ENCODE data around the gene ERC2.

ERC2 gene

GRCh38 chr3:55942868-55943267, 525.4 kb downstream of the ERC2 start:
- no peak for DNase-seq (ENCODE audit: low read depth in 1 of 2, low spot score in 1 of 2)

GRCh38 chr3:55939287-55939686, 529.0 kb downstream of the ERC2 start:
- DNase-seq (ENCODE audit: low read depth in 1 of 2, low spot score in 1 of 2), result no peak

- DNase-seq (ENCODE audit: low read depth in 1 of 2, low spot score in 1 of 2), result no peak
Observed at GRCh38 chr3:55937301-55937700, 531.0 kb downstream of the ERC2 start.

DNA sequence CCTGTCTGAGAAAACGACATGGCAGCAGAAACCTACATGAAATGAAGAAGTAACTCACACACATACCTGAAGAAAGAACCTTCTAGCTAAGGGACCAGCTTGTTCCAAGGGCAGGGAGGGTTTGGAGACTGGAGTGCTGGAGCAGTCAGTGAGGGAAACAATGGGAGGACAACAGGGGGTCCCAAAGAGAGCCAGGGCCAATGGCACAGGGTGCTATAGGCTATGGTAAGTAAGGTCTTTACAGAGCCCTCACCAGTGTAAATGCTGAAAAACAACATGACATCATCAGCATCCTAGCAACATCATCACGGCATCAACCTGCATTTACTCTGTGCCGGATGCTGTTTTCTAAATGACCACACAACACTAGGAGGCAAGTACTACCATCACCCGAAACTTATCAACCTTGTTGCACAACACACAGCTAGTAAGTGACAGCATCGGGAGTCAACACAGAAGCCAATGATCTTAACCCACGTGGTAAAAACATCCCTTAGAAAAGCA, 531.7 kb downstream of the ERC2 start:
- no peak for DNase-seq (ENCODE audit: low read depth in 1 of 2, low spot score in 1 of 2)

DNA sequence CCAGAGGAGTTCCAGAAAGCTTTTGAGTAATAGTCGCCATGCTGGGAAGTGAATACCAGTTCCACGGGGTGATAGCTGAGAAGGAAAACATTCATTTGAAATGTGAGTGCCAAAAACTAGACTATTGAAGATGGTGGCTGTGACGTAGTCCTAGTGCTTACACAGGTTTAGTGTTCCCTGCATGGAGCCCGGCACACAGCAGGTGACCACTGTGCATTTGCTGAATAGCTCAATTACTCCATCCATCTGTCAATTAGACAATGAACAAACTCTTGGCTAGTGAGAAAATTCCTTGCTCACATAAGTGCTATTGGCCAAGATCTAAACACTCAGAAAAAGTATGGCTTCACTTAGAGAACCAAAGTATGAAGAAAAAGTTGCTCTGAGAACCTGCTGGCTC, 533.0 kb downstream of the ERC2 start:
- DNase-seq (ENCODE audit: low read depth in 1 of 2, low spot score in 1 of 2), result no peak

DNA sequence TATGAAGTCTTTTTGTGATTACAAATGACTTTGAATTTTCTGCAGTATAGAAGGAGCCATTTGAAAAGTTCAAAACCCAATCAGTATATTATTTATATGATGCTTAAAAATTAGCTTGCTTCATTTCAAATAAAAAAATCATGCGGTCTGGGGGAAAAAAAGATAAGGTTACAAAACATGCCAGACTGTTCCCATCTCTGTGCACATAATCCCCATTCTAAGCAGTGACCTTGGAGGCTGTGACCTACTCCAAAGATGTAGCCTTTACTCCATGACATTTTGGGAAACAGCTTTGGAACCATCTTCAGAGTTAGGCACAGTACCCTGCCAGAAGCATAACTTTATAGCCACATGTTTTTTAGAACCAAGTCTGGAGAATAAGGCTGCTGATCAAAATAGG, 533.5 kb downstream of the ERC2 start:
- DNase-seq (ENCODE audit: low read depth in 1 of 2, low spot score in 1 of 2), result no peak

GRCh38 chr3:55929154-55929869, 539.0 kb downstream of the ERC2 start:
- no peak for DNase-seq (ENCODE audit: low read depth in 1 of 2, low spot score in 1 of 2)

DNA sequence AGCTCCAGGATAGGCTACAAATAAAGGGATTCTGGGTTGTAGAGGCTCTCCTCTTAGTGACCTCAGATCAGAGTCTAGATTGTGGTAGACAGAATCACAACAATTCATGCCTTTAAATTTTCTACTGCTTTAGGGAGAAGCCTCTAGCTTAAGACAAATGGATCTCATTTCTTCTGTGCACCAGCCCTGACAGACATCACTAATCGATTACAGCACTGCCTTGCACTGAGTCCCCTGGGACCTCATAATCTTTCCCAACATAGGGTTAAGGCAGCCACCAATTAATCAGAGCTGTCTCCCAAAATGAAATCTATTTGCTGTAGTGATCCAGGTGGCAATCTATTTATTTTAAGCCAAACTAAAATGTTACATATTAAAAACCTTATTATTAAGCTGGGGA, 544.6 kb downstream of the ERC2 start:
- DNase-seq (ENCODE audit: low read depth in 1 of 2, low spot score in 1 of 2), result no peak

GRCh38 chr3:55923207-55923606, 545.1 kb downstream of the ERC2 start:
- DNase-seq (ENCODE audit: low read depth in 1 of 2, low spot score in 1 of 2), result no peak

DNA sequence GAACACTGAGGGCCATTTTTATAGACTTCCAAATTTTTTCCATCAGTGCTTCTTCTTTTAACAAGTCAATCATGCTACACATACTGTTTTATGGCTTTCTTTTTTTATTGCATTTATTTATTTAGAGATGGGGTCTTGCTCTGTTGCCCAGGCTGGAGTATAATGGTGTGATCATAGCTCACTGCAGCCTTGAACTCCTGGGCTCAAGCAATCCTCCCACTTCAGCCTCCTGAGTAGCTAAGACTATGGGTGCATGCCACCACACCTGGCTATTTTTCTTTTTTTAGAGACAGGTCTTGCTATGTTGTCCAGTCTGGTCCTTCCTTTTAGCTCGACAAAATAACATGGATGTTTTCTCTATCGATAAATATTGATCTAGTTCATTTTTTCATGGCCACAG, 555.4 kb downstream of the ERC2 start:
- no peak for DNase-seq (ENCODE audit: low read depth in 1 of 2, low spot score in 1 of 2)

GRCh38 chr3:55911266-55911665, 557.0 kb downstream of the ERC2 start:
- no peak for DNase-seq (ENCODE audit: low read depth in 1 of 2, low spot score in 1 of 2)

GRCh38 chr3:55910543-55910942, 557.7 kb downstream of the ERC2 start:
- DNase-seq (ENCODE audit: low read depth in 1 of 2, low spot score in 1 of 2), result no peak

- DNase-seq (ENCODE audit: low read depth in 1 of 2, low spot score in 1 of 2), result no peak
Observed at GRCh38 chr3:55909373-55909772, 558.9 kb downstream of the ERC2 start.

GRCh38 chr3:55907616-55908015, 560.7 kb downstream of the ERC2 start:
- no peak for DNase-seq (ENCODE audit: low read depth in 1 of 2, low spot score in 1 of 2)

DNA sequence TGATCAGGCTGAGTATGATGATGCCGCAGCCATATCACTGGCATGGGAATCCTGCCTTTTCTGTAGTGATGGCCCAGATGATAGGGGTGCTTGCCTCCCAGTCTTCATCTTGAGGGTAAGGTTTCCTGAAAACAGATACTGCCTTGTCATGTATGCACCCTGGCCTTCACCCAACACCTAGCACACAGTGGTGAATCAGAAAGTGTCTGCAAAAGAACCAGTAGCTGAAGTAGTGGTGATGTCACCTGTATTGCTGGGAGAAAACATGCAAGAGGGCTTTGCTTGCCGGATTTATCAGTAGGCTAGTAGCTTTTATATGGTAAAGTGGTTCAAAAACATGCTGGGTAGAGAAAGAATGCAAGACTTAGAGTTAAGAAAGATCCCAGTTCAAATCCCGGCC, 561.4 kb downstream of the ERC2 start:
- no peak for DNase-seq (ENCODE audit: low read depth in 1 of 2, low spot score in 1 of 2)

DNA sequence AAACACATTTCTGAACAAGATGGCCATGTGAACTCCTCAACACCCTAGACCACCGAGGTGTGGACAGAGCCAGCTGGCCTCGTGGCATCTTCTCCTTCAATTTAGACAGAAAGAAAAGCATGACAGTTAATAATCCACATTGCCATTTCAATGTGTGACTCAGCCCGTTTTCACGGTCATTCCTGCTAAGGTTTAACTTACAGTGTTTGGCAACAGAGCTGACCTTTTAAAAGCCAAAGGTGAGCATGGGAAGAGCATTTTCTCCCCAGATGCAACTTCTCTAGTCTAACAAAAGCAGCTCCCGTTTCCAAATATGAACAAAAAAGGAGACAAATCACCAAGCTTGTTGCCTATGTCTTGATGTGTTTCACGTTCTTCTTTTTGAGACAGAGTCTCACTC, 563.6 kb downstream of the ERC2 start:
- DNase-seq (ENCODE audit: low read depth in 1 of 2, low spot score in 1 of 2), result no peak

DNA sequence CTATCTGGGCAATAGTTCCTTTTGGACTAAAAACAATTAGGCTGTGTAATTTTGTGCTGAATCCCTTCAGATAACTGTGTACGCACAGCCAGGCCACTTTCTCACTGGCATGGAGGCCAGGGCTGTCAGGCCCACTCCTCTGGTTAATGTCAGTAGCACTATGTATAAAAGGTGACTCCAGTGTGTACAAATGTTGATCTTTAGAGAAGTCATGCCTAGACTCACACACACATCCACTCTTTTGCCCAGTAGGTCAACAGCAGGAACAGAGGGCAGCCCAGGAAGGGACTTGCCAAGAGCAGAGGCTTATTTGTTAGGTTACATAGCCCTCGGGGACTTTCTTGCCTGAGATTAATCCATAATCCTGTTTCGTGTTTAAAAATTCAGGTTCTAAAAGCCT, 564.6 kb downstream of the ERC2 start:
- no peak for DNase-seq (ENCODE audit: low read depth in 1 of 2, low spot score in 1 of 2)

DNA sequence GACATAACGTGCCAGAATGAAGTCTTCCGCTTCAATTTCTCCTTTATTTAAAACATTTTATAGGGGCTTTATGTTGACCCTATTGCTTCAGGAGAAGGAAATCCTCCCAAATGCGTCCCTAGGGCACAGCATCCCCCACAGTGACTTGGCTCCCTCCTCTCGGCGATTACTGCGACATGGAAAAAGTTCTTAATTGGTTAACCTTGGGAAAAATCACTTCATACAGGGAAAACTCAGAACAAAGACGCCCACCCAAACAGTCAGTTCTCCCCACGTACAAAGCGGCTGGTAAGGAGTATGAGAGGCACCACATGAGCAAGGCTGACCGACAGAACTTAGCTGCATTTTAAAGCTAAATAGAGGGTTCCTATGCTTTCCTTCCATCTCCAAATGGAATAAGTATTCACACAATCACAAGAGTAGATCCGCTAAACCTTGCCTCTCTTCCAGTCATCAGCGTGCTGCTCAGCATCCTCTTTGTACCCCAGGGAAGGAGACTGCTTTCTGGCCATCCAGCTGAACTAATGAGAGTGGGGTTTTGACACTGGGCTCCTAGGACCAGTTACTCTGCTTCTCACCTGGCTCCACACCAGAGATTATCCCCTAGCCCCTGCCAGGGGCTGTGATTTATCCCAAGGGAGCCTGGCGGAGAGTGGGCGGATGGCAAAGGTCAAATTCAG, 565.9 kb downstream of the ERC2 start:
- DNase-seq (ENCODE audit: low read depth in 1 of 2, low spot score in 1 of 2), result no peak

DNA sequence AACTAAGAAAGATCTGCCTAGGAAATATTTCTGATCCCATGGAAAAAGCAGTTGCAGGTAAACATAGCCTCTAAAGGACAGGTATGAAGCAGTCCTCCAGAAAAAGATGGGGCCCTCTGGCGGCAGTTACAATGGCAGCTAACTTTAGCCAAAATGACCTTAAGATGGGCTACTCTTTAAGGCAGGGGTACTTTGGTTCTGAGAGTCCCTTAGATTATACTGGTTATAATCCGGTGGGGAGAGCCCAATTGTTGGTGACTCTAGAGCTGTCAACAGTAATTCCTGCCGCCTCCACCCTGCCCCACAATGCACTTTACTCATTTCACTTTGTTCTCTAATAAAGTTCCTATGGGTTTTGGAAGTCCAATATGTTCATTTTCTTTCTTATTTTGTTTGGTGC, 568.4 kb downstream of the ERC2 start:
- DNase-seq (ENCODE audit: low read depth in 1 of 2, low spot score in 1 of 2), result no peak

GRCh38 chr3:55897573-55898224, 570.6 kb downstream of the ERC2 start:
- DNase-seq (ENCODE audit: low read depth in 1 of 2, low spot score in 1 of 2), result no peak

DNA sequence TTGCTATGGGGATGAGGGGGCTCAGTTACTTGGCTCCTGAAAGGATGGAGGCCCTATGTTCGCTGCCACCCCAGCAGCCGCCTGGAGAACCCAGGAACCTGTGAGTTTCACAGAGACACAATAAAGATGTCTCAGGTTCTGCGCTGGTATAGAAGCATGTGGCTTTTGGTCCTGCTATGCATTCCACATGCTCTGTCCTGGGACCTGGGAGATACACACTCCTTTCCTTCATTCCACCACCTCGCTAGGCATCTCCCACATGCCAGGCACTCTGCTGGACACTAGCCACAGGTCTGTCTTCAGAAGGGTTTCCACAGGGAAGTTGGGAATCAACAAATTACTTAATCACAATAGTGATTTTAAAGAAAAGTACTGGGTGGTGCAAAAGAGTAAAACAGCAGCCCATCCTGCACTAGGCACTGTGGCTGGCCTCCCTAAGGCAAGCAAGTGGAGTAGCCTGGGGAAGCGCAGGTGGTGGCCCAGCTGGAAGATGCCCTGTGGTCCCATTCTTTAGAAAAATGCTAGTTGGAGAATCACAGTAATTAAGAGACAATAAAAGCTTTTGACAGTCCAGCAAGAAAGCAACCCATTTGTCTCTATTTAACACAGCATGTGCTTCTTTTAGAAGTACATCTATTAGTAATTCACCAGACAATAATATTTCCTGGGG, 572.2 kb downstream of the ERC2 start:
- no peak for DNase-seq (ENCODE audit: low read depth in 1 of 2, low spot score in 1 of 2)

DNA sequence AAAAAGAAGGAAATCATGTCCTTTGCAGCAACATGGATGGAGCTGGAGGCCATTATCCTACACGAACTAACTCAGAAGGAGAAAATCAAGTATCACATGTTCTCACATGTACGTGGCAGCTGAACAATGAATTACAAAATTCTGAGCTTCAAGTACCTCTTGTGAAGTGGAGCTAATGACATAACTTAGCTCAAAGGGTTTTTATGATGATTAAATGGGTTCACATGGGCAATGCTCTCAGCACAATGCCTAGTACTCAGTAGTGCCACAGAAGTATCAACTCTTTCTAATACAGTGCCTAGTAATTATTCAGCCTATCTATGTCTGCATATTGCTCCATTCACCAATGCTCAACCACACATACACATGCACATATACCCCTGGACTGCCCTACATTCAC, 573.7 kb downstream of the ERC2 start:
- no peak for DNase-seq (ENCODE audit: low read depth in 1 of 2, low spot score in 1 of 2)

Measured in activated T-helper 1 cell treated with anti-CD3 and anti-CD28 coated beads, Interleukin-2, amount 50 U/mL, for 16 hours (primary cell).